GM06990 (cell line): ENCODE measurements around the gene C11orf16.

Source experiments
- DNase-seq: peaks from one replicate; pipeline ENCODE4 v3.0.0-alpha.2; 2011; ENCODE audit not compliant: insufficient read length; ENCODE audit errors: extremely low read depth
- H3K27me3 ChIP-seq: replicated peaks from 2 replicates; pipeline ENCODE4 v1.6.0; 2011; ENCODE audit warnings: low read length; ENCODE audit not compliant: control insufficient read depth, insufficient read depth
- H3K36me3 ChIP-seq: 2 replicates; pipeline ENCODE4 v1.5.1; 2011; ENCODE audit warnings: low read length; ENCODE audit not compliant: control insufficient read depth, insufficient read depth
- H3K4me3 ChIP-seq: replicated peaks from 2 replicates; pipeline ENCODE4 v1.5.1; 2011; ENCODE audit warnings: low read depth, mild to moderate bottlenecking, control low read depth, low read length
- TF ChIP-seq, protein P1 (sequence below): IDR thresholded peaks from 2 replicates; pipeline ENCODE4 v1.5.1; 2011; ENCODE audit warnings: low read length, control low read depth, mild to moderate bottlenecking, inconsistent platforms; ENCODE audit not compliant: insufficient read depth, poor library complexity, severe bottlenecking

C11orf16 gene

DNA sequence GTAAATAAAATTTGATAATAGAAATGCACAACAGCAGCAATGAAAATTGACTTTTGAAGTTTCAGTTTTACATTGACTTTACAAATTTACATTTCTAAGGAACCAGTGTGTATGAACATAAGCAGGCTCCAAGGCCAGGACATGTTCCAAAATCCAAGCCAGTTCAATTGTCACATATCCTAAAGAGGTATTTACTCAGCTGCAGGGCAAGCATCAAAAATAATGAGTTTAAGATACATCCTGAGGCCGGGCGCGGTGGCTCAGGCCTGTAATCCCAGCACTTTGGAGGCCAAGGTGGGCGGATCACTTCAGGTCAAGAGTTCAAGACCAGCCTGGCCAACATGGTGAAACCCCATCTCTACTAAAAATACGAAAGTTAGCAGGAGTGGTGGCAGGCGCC lies 60.8 kb downstream of the C11orf16 start:
- no peaks in the 10 kb centered on the region for H3K36me3 ChIP-seq
- no peaks in the 10 kb centered on the region; the same call in 1 of the 2 replicates for H3K27me3 ChIP-seq
- TF ChIP-seq, protein P1, sequence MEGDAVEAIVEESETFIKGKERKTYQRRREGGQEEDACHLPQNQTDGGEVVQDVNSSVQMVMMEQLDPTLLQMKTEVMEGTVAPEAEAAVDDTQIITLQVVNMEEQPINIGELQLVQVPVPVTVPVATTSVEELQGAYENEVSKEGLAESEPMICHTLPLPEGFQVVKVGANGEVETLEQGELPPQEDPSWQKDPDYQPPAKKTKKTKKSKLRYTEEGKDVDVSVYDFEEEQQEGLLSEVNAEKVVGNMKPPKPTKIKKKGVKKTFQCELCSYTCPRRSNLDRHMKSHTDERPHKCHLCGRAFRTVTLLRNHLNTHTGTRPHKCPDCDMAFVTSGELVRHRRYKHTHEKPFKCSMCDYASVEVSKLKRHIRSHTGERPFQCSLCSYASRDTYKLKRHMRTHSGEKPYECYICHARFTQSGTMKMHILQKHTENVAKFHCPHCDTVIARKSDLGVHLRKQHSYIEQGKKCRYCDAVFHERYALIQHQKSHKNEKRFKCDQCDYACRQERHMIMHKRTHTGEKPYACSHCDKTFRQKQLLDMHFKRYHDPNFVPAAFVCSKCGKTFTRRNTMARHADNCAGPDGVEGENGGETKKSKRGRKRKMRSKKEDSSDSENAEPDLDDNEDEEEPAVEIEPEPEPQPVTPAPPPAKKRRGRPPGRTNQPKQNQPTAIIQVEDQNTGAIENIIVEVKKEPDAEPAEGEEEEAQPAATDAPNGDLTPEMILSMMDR = no peak
- no peak overlapping the region for H3K4me3 ChIP-seq
- no peak for DNase-seq

DNA sequence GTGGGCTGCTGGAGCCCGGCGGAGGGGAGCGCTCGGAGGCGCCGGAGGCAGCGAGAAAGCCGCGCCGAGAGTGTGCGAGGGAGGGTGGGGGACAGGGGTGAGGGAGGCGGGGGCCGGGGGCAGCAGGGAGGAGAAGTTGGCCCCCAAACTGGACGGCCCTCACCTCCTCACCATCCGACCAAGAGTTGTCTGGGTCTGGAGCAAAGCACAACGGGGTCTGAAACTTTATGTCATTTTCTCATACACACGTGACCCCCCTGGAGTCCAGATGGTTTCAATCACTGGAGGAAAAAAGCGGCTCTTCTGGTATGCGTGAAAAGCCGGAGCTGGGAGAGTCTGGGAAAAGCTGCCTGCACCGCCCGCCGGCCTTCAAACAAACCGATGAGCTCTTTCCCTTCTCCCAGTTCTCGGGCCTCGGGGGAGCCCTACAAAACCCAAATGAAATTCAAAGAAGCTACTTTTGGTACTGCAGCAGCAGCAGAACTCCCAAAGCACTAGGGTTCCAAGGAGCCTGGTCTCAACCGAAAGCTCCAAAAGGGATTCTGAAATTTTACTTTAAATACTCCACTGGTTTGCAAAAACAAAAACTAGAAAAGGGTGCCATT lies 61.5 kb downstream of the C11orf16 start:
- Histone ChIP-seq H3K27me3 (no peaks in the 10 kb centered on the region; the same call in 1 of the 2 replicates), H3K4me3 (peak overlapping the region; percentile 62), H3K36me3 (no peaks in the 10 kb centered on the region)
- TF ChIP-seq, protein P1 = no peak
- DNase-seq = no peak

DNA sequence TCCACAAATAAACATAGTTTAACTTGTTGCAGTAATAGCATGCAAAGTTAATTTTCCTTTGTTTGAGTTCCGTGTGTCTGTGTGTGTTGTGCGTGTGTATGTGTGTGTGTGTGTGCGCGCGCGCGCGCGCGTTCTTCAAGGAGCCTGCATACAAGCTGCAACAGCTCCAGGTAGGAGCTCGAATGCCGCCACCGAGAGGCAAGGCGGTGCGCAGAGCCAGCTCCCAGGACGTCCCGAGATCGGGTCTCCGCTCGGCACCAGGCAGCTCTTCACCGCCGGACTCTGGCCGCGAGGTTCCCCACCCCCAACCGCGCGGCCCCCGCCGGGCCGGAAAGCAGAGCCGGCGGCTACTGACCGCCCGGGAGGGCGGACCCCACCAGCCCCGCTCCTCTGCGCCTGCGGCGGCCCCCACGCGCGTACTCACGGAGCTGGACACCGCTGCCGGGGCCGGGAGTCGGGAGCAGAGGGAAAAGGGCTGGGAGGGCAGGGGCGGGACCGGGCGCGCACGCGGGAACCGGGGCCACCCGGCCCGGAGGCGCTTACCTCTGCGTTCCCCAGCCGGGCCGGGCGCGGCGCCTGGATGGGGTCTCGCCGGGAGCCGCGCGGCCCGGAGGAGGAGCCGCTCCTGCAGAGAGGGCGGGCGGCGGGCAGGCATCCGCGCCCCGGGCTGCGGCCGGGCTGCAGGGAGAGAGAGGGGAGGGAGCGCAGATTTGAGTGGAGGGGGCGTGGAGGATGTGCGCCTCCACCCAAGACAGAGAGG lies 62.2 kb downstream of the C11orf16 start:
- peak; percentile 26 for DNase-seq
- H3K4me3 ChIP-seq = peak overlapping the region; percentile 62
- TF ChIP-seq, protein P1 = no peak
- H3K36me3 ChIP-seq = no peaks in the 10 kb centered on the region
- no peaks in the 10 kb centered on the region; the same call in 1 of the 2 replicates for H3K27me3 ChIP-seq
